SK-N-DZ (cell line): Measurements from ENCODE around the gene C19orf12.

ENCODE experiments used
- DNase-seq: peaks from one replicate; pipeline ENCODE4 v3.0.0-alpha.2; 2015; ENCODE audit warnings: low spot score

The C19orf12 gene

DNA sequence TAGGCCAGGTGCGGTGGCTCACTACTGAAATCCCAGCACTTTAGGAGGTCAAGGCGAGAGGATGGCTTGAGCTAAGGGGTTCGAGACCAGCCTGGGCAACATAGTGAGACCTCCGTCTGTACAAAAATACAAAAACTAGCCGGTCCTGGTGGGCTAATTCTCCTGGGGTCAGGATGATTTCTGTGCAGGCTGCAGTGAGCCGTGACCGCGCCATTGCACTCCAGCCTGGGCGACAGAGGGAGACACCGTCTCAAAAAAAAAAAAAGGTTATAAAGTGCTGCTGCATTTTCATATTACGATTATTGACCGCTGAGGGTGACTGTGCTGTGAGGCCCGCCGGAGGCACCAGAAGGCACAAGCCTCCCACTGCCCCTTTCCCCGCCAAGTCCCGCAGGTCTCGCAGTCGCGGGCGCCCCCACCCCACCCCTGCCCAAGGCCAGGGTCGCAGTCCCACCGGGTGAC, 50.3 kb downstream of the C19orf12 start:
- no peak for DNase-seq

DNA sequence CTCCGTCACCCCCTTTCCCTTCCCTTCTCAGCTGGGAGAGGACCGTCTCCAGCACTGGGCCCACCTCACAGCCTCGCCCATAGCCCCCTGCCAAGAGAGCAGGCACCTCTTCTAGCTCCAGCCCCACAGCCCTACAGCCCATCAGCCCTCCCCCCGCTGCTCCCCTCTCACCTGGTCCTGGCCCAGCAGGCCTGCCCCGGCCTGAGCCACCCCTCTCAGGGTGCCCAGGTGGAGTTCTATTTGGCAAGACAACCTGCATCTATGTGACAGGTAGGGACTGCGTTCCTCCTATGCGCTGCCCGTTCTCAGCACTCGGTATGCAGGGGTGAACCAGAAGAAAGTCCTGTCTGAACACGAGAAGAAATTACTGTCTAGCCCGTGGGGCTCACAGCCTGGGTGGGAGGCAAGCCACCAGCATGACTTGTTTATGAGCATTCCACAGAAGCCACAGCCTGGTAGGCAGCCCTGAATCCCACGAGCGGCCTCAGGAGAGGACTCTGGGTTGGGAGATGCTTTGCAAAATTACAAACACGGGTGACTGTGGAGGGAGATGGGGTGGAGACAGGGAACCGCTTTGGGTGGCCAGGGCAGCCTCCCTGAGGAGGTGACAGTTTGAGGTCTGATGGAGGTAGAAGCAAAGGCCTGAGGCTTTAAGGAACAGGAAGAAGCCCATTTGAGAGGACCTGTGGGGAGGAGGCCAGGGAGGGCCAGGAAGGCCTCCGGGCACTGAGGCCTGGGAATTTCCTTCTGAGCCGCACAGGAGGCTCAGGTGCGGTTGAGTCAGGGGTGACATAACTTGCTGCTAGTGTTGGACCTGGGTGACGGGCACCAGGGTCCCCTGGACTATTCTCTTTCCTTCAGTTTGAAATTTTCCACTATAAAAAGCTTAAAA, 51.0 kb downstream of the C19orf12 start:
- no peak for DNase-seq

DNA sequence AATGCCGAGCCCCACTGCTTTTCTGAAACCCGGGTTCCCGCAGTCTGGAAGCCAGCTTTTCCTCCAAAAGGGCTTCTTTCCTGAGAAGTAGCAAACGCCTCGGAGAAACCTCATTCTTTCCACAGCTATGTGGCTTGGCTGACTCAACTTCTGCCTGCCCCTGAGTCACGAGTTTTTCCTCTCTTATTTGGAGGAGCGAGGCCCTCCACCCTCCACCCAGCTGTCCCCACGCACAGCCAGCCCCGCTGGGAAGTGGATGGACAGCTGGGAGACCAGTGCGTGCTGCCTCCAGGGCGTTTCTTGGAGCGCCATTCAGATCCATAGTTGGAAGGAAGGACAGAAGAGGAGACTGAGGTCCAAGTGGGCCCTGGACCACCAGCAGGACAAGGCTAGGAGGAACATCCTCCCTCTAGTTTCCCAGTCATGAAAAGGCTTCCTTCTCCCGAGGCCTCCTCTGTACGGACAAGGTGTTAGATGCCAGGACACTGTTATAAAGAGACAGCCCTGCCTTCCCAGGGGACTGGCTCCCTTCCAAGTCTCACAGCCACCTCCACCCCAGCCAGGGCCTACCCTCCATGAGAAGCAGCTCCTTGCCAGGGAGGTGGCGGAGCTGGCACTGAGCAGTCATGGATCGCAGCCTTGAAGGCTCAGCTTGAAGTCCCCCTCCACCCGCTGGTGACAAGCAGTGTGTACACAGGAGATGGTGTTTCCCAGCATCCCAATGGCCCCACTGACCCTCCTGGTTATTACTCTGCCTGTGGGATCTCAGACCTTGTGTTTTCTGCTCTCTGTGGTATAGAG, 52.3 kb downstream of the C19orf12 start:
- DNase-seq, result no peak

DNA sequence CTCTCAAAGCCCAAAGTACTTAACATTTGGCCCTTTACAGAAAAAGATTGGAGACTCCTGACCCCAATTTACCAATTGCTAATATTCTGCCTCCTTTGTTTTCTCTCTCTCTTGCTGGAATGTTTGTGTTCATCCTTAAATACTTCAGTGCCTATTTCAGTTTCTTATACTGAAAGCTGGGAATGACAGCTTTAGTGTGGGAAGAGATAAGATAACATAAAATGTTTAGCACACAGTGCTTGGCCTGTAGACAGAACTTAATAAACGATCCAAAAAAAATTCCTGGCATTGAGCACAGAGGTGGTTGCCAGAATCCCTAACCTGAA, 52.8 kb downstream of the C19orf12 start:
- no peak for DNase-seq

DNA sequence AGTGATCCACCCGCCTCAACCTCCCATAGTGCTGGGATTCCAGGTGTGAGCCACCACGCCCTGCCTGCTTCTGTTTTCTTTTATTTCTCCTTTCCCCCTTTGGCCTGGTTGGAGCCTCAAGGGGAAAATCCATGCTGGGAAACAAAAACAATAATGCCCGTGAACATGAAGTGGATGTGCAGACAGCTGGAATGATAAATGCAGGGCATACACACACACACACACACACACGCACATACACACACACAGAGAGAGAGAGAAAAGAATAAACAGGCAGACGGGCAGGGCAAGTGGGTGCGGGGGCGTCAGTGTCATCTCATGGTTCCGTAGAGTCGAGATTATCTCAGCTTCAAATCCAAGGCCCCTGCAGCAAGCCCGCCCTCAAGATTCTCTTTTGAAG, 54.2 kb downstream of the C19orf12 start:
- DNase-seq, result no peak

DNA sequence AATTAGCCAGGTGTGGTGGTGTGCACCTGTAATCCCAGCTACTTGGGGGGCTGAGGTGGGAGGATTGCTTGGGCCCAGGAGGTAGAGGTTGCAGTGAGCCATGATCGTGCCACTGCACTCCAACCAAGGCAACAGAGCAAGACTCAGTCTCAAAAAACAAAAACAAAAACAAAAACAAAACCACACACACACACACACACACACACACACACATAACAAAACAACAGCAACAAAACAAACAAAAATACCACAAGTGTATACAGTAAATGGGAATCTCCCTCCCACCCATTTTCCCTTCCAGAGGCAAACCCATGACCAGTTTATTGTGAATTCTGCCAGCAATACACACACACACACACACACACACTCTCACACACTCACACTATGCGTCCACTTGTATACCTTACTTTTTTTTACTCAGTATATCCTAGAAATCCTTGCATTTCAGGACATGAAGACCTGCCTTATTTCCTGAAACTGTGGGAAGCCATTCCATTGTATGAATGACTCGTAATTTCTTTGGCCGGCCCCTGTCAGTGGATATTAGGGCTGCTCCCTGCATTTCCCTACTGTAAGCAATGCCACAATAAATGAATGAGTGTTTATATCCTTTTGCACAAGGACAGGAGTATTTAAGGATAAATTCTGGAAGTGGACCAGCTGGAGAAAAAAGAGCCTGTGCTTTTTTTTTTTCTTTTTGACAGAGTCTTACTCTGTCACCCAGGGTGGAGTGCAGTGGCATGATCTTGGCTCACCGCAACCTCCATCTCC, 56.7 kb downstream of the C19orf12 start:
- DNase-seq, result no peak

DNA sequence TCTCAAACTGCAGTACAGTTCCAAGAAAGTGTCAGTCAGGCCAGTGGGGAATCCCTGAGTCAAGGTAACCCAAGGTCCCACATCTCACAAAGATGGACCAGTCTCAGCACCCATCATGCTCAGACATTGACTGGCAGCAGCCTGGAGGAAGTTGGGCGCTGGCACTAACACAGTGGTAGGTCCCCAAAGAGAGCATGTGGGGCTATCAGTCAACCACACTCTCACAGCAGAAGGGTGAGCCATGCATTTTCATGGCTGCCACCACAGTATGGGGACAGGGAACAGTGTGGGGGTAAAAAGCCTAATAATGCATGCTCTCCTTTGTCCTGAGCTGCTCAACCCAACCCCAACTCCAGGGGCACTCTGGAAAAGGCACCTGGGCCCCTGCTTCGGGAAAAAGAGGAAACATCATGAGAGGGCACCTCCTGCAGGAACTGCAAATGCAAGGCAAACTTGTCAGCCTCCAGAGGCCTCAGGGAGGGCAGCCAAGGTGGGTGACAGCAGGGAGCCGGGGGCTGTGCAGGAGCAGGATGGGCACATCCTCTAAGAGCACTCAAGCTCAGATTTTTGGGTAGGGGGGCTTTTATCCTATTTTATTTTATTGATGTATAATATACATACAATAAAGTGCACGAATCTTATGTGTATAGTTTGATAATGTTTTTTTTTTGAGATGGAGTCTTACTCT, 59.3 kb downstream of the C19orf12 start:
- DNase-seq, result no peak

DNA sequence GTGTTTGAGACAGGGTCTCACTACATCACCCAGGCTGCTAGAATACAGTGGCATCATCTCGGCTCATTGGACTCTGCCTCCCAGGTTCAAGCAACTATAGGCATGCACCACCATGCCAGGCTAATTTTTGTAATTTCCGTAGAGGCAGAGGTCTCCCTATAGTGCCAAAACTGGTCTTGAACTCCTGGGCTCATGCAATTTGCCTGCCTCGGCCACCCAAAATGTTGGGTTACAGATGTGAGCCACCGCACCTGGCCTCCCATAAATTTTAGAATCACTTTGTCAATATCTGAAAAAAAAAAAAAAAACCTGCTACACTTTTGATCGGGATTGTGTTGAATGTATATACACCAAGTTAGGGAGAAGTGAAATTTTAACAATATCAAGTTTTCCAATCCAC, 61.7 kb downstream of the C19orf12 start:
- DNase-seq, result no peak

DNA sequence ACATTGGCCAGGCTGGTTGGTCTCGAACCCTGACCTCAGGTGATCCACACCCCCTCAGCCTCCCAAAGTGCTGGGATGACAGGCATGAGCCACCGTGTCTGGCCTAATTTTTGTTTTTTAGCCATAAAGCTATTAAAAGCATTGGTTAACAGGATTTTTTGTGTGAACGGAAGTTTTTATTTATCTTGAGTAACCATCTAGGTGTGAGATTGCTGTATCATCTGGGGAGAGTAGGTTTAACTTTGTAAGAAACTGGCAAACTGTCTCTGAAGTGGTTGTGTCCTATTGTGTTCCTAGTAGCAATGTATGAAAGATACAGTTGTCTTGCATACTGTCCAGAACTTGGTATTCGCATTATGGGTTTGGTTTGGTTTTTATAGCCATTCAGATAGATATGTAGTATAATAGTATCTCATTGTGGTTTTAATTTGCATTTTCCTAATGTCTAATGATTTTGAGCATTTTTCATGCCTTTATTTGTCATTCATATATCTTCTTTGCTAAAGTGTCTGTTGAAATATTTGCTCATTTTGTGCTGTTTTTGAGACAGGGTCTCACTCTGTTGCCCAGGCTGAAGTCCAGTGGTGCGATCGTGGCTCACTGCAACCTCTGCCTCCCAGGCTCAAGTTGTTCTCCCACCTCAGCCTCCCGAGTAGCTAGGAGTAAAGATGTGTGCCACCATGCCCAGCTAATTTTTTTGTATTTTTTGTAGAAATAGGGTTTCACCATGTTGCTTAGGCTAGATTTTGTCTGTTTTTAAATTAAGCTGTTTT, 63.3 kb downstream of the C19orf12 start:
- DNase-seq, result no peak

DNA sequence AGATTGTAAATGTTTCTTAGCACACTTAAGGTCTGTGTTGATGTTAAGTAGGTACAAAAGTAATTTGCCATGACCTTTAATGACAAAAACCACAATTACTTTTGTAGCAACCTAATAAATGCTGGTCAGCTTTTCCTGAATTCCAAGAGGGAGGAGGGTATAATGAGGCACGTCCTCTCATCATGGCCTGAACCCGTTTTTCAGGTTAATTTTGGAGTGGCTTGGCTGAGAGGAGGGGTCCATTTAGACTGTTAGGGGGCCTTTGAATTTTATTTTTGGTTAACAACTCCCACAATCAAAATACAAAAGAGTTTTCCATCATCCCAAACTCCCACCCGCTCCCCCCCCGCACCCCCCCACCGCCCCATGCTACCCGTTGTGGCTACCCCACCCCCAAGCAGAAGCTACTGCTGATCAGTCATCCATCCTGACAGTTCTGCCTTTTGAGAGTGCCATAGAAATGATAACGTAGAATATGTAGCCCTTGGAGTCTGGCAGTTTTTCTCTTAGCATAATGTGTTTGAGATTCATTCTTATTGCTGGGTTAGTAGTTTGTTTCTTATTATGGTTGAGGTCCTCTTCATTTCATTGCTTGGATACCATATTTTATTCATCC, 64.2 kb downstream of the C19orf12 start:
- no peak for DNase-seq
